NCI-H128 (cell line): ENCODE measurements around the gene TMEM45A.

Experiments
- DNase-seq: peaks from one replicate; lab custom pipeline; 2025; ENCODE audit not compliant: unreplicated experiment; lab: John Stamatoyannopoulos, UW

TMEM45A gene

DNA sequence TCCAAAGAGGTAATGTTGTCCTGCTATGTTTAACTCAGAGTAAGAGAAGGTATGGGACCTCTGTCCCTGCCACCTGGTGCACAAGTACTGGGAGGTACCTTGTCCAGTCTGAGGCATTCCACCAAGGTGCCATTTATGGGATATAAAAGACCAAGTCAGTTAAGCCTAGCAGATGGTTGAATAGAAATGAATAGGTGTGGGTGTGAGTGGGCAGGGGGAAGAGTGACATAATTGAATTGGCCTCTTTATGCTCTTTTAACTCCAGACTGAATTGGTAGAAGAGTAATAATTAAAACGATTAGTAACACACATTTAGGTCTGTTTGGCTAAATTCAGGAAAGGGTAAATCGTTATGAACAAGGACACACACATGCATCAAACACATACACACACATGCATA lies 117.5 kb downstream of the TMEM45A start:
- no peak for DNase-seq

- no peak for DNase-seq
Measured at GRCh38 chr3:100611221-100611620, 118.8 kb downstream of the TMEM45A start.

DNA sequence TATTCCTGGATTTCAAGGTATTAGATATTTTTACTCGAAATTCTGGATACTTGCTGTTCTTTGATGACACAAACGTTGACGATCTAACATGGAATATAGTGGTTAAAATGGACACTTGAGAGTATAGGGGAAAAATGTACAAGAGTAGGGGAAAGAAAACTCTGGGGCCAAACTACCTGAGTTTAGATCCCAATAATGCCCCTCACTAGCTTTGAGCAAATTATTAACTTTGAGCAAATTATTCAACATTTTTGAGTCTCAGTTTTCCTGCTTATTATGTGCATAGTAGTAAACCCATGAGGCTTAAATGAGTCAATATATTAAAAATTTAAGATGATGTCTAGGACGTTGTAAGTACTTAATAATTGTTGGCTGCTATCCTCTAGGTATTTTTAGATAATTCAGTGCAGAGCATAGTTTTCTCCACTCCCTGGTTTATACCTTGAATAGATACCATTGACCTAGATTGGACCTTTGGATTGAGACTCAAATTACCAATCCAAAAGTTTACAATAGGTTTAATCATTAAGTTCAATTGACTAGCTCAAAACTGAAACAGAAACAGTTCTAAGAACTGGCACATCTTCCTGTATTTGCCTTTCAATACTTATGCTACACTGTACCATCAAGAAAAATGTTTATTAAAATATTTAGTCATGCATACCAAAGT lies 121.4 kb downstream of the TMEM45A start:
- DNase-seq: no peak

DNA sequence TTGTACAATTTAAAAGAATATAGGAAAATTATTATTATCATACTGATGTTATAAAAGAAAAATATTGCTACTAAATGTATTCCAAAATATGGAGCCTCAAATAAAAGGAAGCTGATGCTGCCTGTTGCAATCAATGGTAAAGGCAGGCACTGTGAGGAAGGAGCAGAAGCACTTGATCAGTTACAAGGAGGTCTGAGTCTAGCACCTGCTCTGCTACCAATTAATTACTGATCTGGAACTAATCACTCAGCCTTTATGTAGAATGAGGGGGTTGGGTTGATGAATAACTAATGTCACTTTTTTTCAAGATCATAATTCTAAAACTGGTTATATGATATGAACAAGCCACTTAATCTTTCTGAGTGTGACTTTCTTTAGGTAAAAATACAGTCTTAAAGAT lies 122.5 kb downstream of the TMEM45A start:
- DNase-seq: no peak

- DNase-seq: no peak
Measured at GRCh38 chr3:100615684-100616083, 123.3 kb downstream of the TMEM45A start.

- DNase-seq: no peak
Measured at GRCh38 chr3:100621251-100621650, 128.8 kb downstream of the TMEM45A start.
